Fibroblast of lung (primary cell): ENCODE data around the gene OR51G2. TPM values are rescaled to one million over a fixed set of nuclear protein-coding genes. Genes with fewer than 3 reads are reported as not detected.
"Not testable (repeated sequence)": the region's sequence is repeated elsewhere in the genome, so short reads cannot be mapped to it uniquely, and the experiment has no call there.

Experiments used
- DNase-seq, 2 donors: peaks; one replicate each; pipeline versions ENCODE4 v3.0.0 to v3.0.0-alpha.2; 2010; ENCODE audit warnings: low read depth in 2 of 2
- H2AFZ ChIP-seq: 2 replicates; pipeline ENCODE4 v1.5.1; 2012; ENCODE audit warnings: low read length, control low read depth, inconsistent platforms
- H3K27ac ChIP-seq: 2 replicates; pipeline ENCODE4 v1.5.1; 2011; ENCODE audit warnings: low read length, control low read depth; ENCODE audit not compliant: insufficient read depth
- H3K27me3 ChIP-seq: 2 replicates; pipeline ENCODE4 v1.5.1; 2011; ENCODE audit warnings: mild to moderate bottlenecking, low read length; ENCODE audit not compliant: control insufficient read depth, insufficient read depth
- H3K36me3 ChIP-seq: 2 replicates; pipeline ENCODE4 v1.5.1; 2011; ENCODE audit warnings: low read length; ENCODE audit not compliant: control insufficient read depth, insufficient read depth
- H3K4me1 ChIP-seq: 2 replicates; pipeline ENCODE4 v1.5.1; 2011; ENCODE audit warnings: low read length; ENCODE audit not compliant: control insufficient read depth, insufficient read depth; ENCODE audit errors: extremely low read depth
- H3K4me2 ChIP-seq: 2 replicates; pipeline ENCODE4 v1.5.1; 2011; ENCODE audit warnings: low read length, control low read depth; ENCODE audit not compliant: insufficient read depth; ENCODE audit errors: extremely low read depth
- H3K4me3 ChIP-seq, 4 experiments: fragments of 200-600 bp in 1 of 4; sonication (generic) in 1 of 4; replicated peaks in 1 of 4; 2 replicates each; pipeline ENCODE4 v1.5.1; 2011 to 2016; ENCODE audit warnings: low read length in 4 of 4, low read depth in 3 of 4, mild to moderate bottlenecking in 3 of 4, control low read depth in 2 of 4, inconsistent platforms in 1 of 4, mixed read lengths in 1 of 4; ENCODE audit not compliant: insufficient read depth in 1 of 4; ENCODE audit errors: control extremely low read depth in 1 of 4
- H3K79me2 ChIP-seq: 2 replicates; pipeline ENCODE4 v1.5.1; 2012; ENCODE audit warnings: mild to moderate bottlenecking, low read length, inconsistent platforms; ENCODE audit not compliant: control insufficient read depth, insufficient read depth
- H3K9ac ChIP-seq: 2 replicates; pipeline ENCODE4 v1.5.1; 2011; ENCODE audit warnings: mild to moderate bottlenecking, low read length, control low read depth; ENCODE audit not compliant: insufficient read depth
- H3K9me3 ChIP-seq: 2 replicates; pipeline ENCODE4 v1.5.1; 2012; ENCODE audit warnings: low read depth, low read length; ENCODE audit not compliant: control insufficient read depth, insufficient read depth
- H4K20me1 ChIP-seq: 2 replicates; pipeline ENCODE4 v1.5.1; 2011; ENCODE audit warnings: low read length; ENCODE audit not compliant: control insufficient read depth, insufficient read depth; ENCODE audit errors: extremely low read depth
- CTCF ChIP-seq, 2 donors: IDR thresholded peaks in 1 of 2; conservative IDR thresholded peaks in 1 of 2; 1 replicate in 1 of 2; 2 replicates in 1 of 2; pipeline ENCODE4 v1.5.1; 2011 to 2012; ENCODE audit warnings: low read length in 2 of 2, control low read depth in 1 of 2, inconsistent platforms in 1 of 2, low read depth in 1 of 2, mild to moderate bottlenecking in 1 of 2
- EZH2 ChIP-seq: IDR thresholded peaks from 2 replicates; pipeline ENCODE4 v1.5.1; 2012; ENCODE audit warnings: low read length, control low read depth, mild to moderate bottlenecking; ENCODE audit errors: missing control alignments
- polyA plus RNA-seq, 2 donors: library from polyadenylated mRNA; depleted of rRNA in 1 of 2; stranded (reverse) in 1 of 2; unstranded in 1 of 2; fragments of >200 nt; gene quantifications; 2 replicates each; pipeline ENCODE4 v1.2.1, GENCODE V29; 2011 to 2012; ENCODE audit warnings: missing spikeins in 1 of 2
- total RNA-seq: library from RNA; depleted of rRNA; stranded (reverse); fragments of >200 nt; gene quantifications from 2 replicates; pipeline ENCODE4 v1.2.1, GENCODE V29; 2014

Gene OR51G2
- total and polyA plus RNA-seq, 2 donors (not counting 1 experiment from before 2014, with no cell fraction given), result not detected

GRCh38 chr11:4957396-4957795 is 38.2 kb upstream of the OR51G2 start:
- H3K79me2 ChIP-seq, result no peaks in the 10 kb centered on the region
- H3K9me3 ChIP-seq, result no peaks in the 10 kb centered on the region
- H2AFZ ChIP-seq, result no peak overlapping the region
- DNase-seq, result no peak
- no peak overlapping the region for H3K4me2 ChIP-seq
- H3K27ac ChIP-seq, result no peak overlapping the region
- H3K4me1 ChIP-seq, result no peaks in the 10 kb centered on the region
- no peaks in the 10 kb centered on the region for H3K27me3 ChIP-seq
- TF ChIP-seq EZH2 (no peak), CTCF (conservative IDR thresholded peaks at IDR 0.05 in 1 of 2, IDR thresholded peaks at IDR 0.05 in 1 of 2; ENCODE audit: low read depth in 1 of 2, low read length in 2 of 2) (no peak)
- H3K9ac ChIP-seq, result no peak overlapping the region
- no peaks in the 10 kb centered on the region for H3K36me3 ChIP-seq
- H3K4me3 ChIP-seq, result no peak overlapping the region
- no peaks in the 10 kb centered on the region for H4K20me1 ChIP-seq

GRCh38 chr11:4955613-4956012 is 36.5 kb upstream of the OR51G2 start, which contains the start of gene OR51A2:
Gene OR51A2 (minus strand): TSS chr11:4955713. CDS start chr11:4955713, 0 bp downstream.
- not testable (repeated sequence) for H3K4me1 ChIP-seq, H2AFZ ChIP-seq, DNase-seq, H3K9me3 ChIP-seq, H3K36me3 ChIP-seq, H3K79me2 ChIP-seq, H4K20me1 ChIP-seq, H3K27me3 ChIP-seq, H3K9ac ChIP-seq, H3K27ac ChIP-seq, H3K4me2 ChIP-seq, H3K4me3 ChIP-seq

GRCh38 chr11:4947505-4947904 is 28.4 kb upstream of the OR51G2 start, which contains the start of gene OR51A4:
Gene OR51A4 (minus strand): TSS chr11:4947605. CDS start chr11:4947100, 505 bp downstream.
- Histone ChIP-seq H3K27me3 (no peaks in the 10 kb centered on the region), H4K20me1 (no peaks in the 10 kb centered on the region)

More at GRCh38 chr11:4947505-4947904, 28.4 kb upstream of the OR51G2 start, which contains the start of gene OR51A4:
- Histone ChIP-seq H3K79me2 (no peaks in the 10 kb centered on the region), H3K4me1 (no peaks in the 10 kb centered on the region), H3K9me3 (no peaks in the 10 kb centered on the region), H3K27ac (no peak within 1 kb of the TSS), H3K4me3 (no peak within 1 kb of the TSS), H3K9ac (no peak within 1 kb of the TSS), H3K4me2 (no peak within 1 kb of the TSS), H2AFZ (no peak within 1 kb of the TSS), H3K36me3 (no peaks in the 10 kb centered on the region)
- DNase-seq, result no peak
- TF ChIP-seq CTCF (conservative IDR thresholded peaks at IDR 0.05 in 1 of 2, IDR thresholded peaks at IDR 0.05 in 1 of 2; ENCODE audit: low read depth in 1 of 2, low read length in 2 of 2) (no peak), EZH2 (no peak)
